ENCODE data around the gene ABCA5. TPM values are rescaled to one million over a fixed set of nuclear protein-coding genes. Genes with fewer than 3 reads are reported as not detected.

Gene ABCA5
- total RNA-seq, 1 experiment from 2014 or later, result 13.3 TPM

GRCh38 chr17:69317625-69318024 is 9.3 kb downstream of the ABCA5 start:
- no peak for TF ChIP-seq POLR2AphosphoS5 (IDR thresholded peaks at IDR 0.05; ENCODE audit: low read depth, low read length)
- TF ChIP-seq TCF7L2 (IDR thresholded peaks at IDR 0.05; ENCODE audit: low read depth, low read length), result no peak
- TF ChIP-seq, protein P1, sequence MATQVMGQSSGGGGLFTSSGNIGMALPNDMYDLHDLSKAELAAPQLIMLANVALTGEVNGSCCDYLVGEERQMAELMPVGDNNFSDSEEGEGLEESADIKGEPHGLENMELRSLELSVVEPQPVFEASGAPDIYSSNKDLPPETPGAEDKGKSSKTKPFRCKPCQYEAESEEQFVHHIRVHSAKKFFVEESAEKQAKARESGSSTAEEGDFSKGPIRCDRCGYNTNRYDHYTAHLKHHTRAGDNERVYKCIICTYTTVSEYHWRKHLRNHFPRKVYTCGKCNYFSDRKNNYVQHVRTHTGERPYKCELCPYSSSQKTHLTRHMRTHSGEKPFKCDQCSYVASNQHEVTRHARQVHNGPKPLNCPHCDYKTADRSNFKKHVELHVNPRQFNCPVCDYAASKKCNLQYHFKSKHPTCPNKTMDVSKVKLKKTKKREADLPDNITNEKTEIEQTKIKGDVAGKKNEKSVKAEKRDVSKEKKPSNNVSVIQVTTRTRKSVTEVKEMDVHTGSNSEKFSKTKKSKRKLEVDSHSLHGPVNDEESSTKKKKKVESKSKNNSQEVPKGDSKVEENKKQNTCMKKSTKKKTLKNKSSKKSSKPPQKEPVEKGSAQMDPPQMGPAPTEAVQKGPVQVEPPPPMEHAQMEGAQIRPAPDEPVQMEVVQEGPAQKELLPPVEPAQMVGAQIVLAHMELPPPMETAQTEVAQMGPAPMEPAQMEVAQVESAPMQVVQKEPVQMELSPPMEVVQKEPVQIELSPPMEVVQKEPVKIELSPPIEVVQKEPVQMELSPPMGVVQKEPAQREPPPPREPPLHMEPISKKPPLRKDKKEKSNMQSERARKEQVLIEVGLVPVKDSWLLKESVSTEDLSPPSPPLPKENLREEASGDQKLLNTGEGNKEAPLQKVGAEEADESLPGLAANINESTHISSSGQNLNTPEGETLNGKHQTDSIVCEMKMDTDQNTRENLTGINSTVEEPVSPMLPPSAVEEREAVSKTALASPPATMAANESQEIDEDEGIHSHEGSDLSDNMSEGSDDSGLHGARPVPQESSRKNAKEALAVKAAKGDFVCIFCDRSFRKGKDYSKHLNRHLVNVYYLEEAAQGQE (IDR thresholded peaks at IDR 0.05; ENCODE audit: insufficient read depth in 1 of 2, low read depth in 2 of 2, low read length in 1 of 2), result no peak
- no peak for TF ChIP-seq SIN3A (IDR thresholded peaks at IDR 0.05; ENCODE audit: borderline replicate concordance, insufficient read depth, low read depth, low read length)
- no peak for TF ChIP-seq CTCF (IDR thresholded peaks at IDR 0.05)
- CTCF ChIA-PET, result no interaction called here
- POLR2A ChIA-PET, result no interaction called here

GRCh38 chr17:69314246-69315065 is 12.5 kb downstream of the ABCA5 start:
- Histone ChIP-seq H3K36me3 (ENCODE audit: control insufficient read depth, insufficient read depth, low read length) (no peaks in the 10 kb centered on the region), H3K9me3 (ENCODE audit: control insufficient read depth, insufficient read depth, low read depth, low read length) (no peaks in the 10 kb centered on the region), H3K27me3 (ENCODE audit: control insufficient read depth, insufficient read depth, low read length) (no peaks in the 10 kb centered on the region), H3K27ac (ENCODE audit: low read length) (peak overlapping the region; percentile 40), H3K4me3 (ENCODE audit: low read depth in 2 of 2, low read length in 2 of 2) (no peak overlapping the region), H3K4me1 (ENCODE audit: control insufficient read depth, insufficient read depth, low read length) (peaks cover 14% of the 10 kb centered on the region)
- ATAC-seq (peak; percentile 65), DNase-seq (ENCODE audit: low read depth, low spot score) (no peak)
- intact Hi-C loops (cut with micrococcal nuclease; ENCODE audit: unreplicated experiment) (no loop called here), in situ Hi-C loops (cut with HindIII; ENCODE audit: low pct_unique_long_range_greater_than_20kb, low sequenced_read_pairs) (no loop called here)
- ChIA-PET POLR2A (interaction anchor here (0.6 kb wide), 1 partner anchor 47 kb away, joined by 3 read pairs; no protein-coding TSS in a partner anchor), CTCF (no interaction called here)
- TF ChIP-seq POLR2AphosphoS5 (IDR thresholded peaks at IDR 0.05; ENCODE audit: low read depth, low read length) (no peak), SIN3A (IDR thresholded peaks at IDR 0.05; ENCODE audit: borderline replicate concordance, insufficient read depth, low read depth, low read length) (no peak), CTCF (IDR thresholded peaks at IDR 0.05) (no peak)
- TF ChIP-seq, protein P1 (IDR thresholded peaks at IDR 0.05; ENCODE audit: insufficient read depth in 1 of 2, low read depth in 2 of 2, low read length in 1 of 2), result no peak
- BruUV-seq (replicated peaks), result no TSS peak

More at GRCh38 chr17:69317625-69318024, 9.3 kb downstream of the ABCA5 start:
- intact Hi-C loops (cut with micrococcal nuclease; ENCODE audit: unreplicated experiment) (no loop called here), in situ Hi-C loops (cut with HindIII; ENCODE audit: low pct_unique_long_range_greater_than_20kb, low sequenced_read_pairs) (no loop called here)
- Histone ChIP-seq H3K27ac (ENCODE audit: low read length) (no peak overlapping the region), H3K9me3 (ENCODE audit: control insufficient read depth, insufficient read depth, low read depth, low read length) (no peaks in the 10 kb centered on the region), H3K4me1 (ENCODE audit: control insufficient read depth, insufficient read depth, low read length) (peaks cover 14% of the 10 kb centered on the region), H3K27me3 (ENCODE audit: control insufficient read depth, insufficient read depth, low read length) (no peaks in the 10 kb centered on the region), H3K36me3 (ENCODE audit: control insufficient read depth, insufficient read depth, low read length) (no peaks in the 10 kb centered on the region), H3K4me3 (ENCODE audit: low read depth in 2 of 2, low read length in 2 of 2) (no peak overlapping the region)
- no peak for ATAC-seq
- no TSS peak for BruUV-seq (replicated peaks)
- DNase-seq (ENCODE audit: low read depth, low spot score), result no peak
